Transverse colon (tissue), 4 donors: Measurements from ENCODE around the gene ZNF462. TPM values are rescaled to one million over a fixed set of nuclear protein-coding genes. Genes with fewer than 3 reads are reported as not detected.
"Not testable (repeated sequence)": the region's sequence is repeated elsewhere in the genome, so short reads cannot be mapped to it uniquely, and the experiment has no call there.

Source experiments
- DNase-seq: peaks from one replicate; pipeline ENCODE4 v3.0.0-alpha.2; 2019
- H3K27ac ChIP-seq, 4 donors: fragments of 200-600 bp; sonication (generic); 2 replicates each; pipeline ENCODE4 v1.5.1; 2016 to 2018; ENCODE audit warnings: inconsistent platforms in 4 of 4
- H3K27me3 ChIP-seq: fragments of 200-600 bp; sonication (generic); 2 replicates; pipeline ENCODE4 v1.5.1; 2017; ENCODE audit warnings: inconsistent platforms
- H3K36me3 ChIP-seq, 4 donors: fragments of 200-600 bp; sonication (generic); 2 replicates each; pipeline ENCODE4 v1.5.1; 2017 to 2019; ENCODE audit warnings: inconsistent platforms in 4 of 4
- H3K4me1 ChIP-seq, 4 donors: fragments of 200-600 bp; sonication (generic); 2 replicates each; pipeline ENCODE4 v1.5.1; 2017 to 2020; ENCODE audit warnings: inconsistent platforms in 4 of 4
- H3K4me3 ChIP-seq, 4 donors: fragments of 200-600 bp; sonication (generic); 1 replicate in 1 of 4; 2 replicates in 3 of 4; pipeline versions ENCODE4 v1.5.1 to v1.6.1; 2017 to 2019; ENCODE audit warnings: inconsistent platforms in 4 of 4
- H3K9me3 ChIP-seq, 2 donors: fragments of 200-600 bp; sonication (generic); 2 replicates each; pipeline ENCODE4 v1.5.1; 2017 to 2019; ENCODE audit warnings: inconsistent platforms in 2 of 2
- EP300 ChIP-seq: sonication (generic); formaldehyde crosslinking; IDR thresholded peaks from one replicate; pipeline ENCODE4 v1.6.1; 2017; ENCODE audit warnings: antibody characterized with exemption, low read depth
- POLR2A ChIP-seq: fragments of 450-650 bp; IDR thresholded peaks from one replicate; pipeline ENCODE4 v1.6.1; 2016; ENCODE audit warnings: antibody characterized with exemption, mild to moderate bottlenecking, moderate library complexity
- POLR2AphosphoS5 ChIP-seq, 3 donors: sonication (generic); formaldehyde crosslinking; IDR thresholded peaks; one replicate each; pipeline ENCODE4 v1.6.1; 2016; ENCODE audit warnings: antibody characterized with exemption in 3 of 3
- WGBS, 2 donors: methylation state at CpG; one replicate each; pipeline ENCODE4 v1.1.5; 2018; ENCODE audit warnings: low coverage in 1 of 2; 5-methylcytosine and 5-hydroxymethylcytosine counted together
- in situ Hi-C, 4 donors: fragments of 200-750 bp; cut with MboI; loops; one replicate each; pipeline versions ENCODE4 v1.15.0 to v1.15.1; 2017; ENCODE audit warnings: low sequenced_read_pairs in 3 of 4, low pct_ligation_motif_present in 1 of 4, low pct_unique_long_range_greater_than_20kb in 1 of 4
- intact Hi-C: fragments of 100-400 bp; cut with DNase I; formaldehyde crosslinking; loops from one replicate; pipeline ENCODE4 v1.15.1; 2023; ENCODE audit warnings: low total_unique reads
- total RNA-seq, 4 donors: library from RNA; depleted of rRNA; stranded (reverse); fragments of >200 nt; gene quantifications; one replicate each; pipeline ENCODE4 v1.1.0, GENCODE V29; 2016
- TF ChIP-seq, protein P1 (sequence below), 5 experiments: fragments of 200-600 bp in 3 of 5; fragments of 450-650 bp in 2 of 5; sonication (generic) in 3 of 5; IDR thresholded peaks; 1 replicate in 2 of 5; 2 replicates in 3 of 5; pipeline ENCODE4 v1.5.1; 2016 to 2017; ENCODE audit warnings: antibody characterized with exemption in 5 of 5, inconsistent platforms in 3 of 5, mild to moderate bottlenecking in 2 of 5, moderate library complexity in 1 of 5

Gene ZNF462
- total RNA-seq, 4 donors from 2014 or later: 17.5 to 28.7 (median 22.9) TPM

DNA sequence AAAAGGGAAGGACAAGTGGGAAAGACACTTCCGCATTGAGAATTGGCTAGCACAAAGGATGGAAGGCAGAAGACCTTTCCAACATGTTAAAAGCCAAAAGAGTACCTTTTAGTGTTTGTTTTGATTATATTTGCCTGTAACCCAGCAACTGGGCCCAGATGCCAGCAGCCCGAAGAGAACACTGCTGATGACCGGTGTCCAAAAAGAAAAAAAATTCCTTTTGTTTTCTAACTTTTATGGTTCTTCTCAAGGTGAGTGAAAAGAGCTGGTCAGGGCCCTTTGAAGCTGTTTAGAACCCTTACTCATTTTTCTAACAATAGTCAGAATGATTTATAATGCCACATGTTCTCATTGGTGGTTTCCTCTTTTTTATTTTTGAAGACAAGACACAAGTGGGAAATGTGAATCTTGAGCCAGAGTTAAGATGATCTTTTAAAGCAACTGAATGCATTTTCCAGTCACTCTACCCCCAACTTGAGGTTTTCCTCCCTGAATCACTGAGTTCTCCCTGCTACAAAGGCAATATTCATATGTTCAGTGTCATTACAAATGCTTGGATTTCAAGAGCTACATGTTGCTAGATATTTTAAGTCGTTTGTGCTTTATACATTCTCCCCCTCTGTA lies 32.3 kb upstream of the ZNF462 start:
- Histone ChIP-seq H3K9me3 (no peaks in the 10 kb centered on the region), H3K4me1 (peaks cover 0 to 16% (median 10%) of the 10 kb centered on the region in 4 donors), H3K27me3 (no peaks in the 10 kb centered on the region), H3K4me3 (no peak overlapping the region), H3K36me3 (no peaks in the 10 kb centered on the region), H3K27ac (peak overlapping the region; percentile 60 to 72 (median 64))
- intact Hi-C loops: no loop called here
- DNase-seq: peak; percentile 11
- in situ Hi-C loops: no loop called here
- WGBS, 2 donors: 29 to 39% methylated on average over 4 of the region's 4 CpGs
- TF ChIP-seq EP300 (no peak), POLR2AphosphoS5 (IDR thresholded peaks at IDR 0.05) (peak in 1 of 3 donors; percentile 6)

DNA sequence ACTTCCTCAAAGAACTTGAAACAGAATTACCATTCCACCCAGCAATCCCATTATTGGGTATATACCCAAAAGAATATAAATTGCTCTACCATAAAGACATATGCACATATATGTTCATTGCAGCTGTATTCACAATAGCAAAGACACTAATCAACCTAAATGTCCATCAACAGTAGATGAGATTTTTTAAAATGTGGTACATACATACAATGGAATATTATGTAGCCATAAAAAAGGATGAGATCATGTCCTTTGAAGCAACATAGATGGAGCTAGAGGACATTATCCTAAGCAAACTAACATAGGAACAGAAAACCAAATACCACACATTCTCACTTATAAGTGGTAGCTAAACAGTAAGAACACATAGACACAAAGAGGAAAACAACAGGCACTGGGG lies 28.1 kb upstream of the ZNF462 start:
- H3K36me3 ChIP-seq: no peaks in the 10 kb centered on the region
- H3K9me3 ChIP-seq: no peaks in the 10 kb centered on the region
- no peaks in the 10 kb centered on the region for H3K27me3 ChIP-seq
- H3K27ac ChIP-seq: no peak overlapping the region
- no peak overlapping the region for H3K4me3 ChIP-seq
- DNase-seq: no peak
- no peak for TF ChIP-seq EP300
- peaks cover 0 to 11% (median 8%) of the 10 kb centered on the region in 4 donors for H3K4me1 ChIP-seq
- in situ Hi-C loops (no loop called here), intact Hi-C loops (no loop called here)

DNA sequence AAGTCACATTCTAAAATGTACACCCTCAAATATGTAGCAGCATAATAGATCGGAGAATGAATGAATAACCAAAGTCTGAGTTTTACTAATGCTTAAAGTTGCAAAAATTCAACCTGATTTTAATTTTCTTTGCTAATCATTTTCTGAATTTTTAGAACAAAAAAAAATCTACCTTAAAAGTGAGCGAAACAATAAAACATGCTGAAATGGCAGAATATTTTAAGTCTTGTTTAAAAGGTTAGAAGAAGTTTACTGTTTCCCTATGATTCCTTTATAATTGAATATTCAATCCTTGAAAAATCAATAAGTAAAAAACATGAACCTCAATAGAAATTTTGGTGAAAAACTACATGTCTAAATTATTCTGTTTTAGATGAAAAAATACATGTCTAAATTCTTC lies 27.1 kb upstream of the ZNF462 start:
- Histone ChIP-seq H3K27me3 (no peaks in the 10 kb centered on the region), H3K36me3 (no peaks in the 10 kb centered on the region), H3K4me3 (no peak overlapping the region), H3K27ac (no peak overlapping the region), H3K4me1 (peaks cover 0 to 2% (median under 1%) of the 10 kb centered on the region in 4 donors), H3K9me3 (no peaks in the 10 kb centered on the region)
- TF ChIP-seq, protein P1, sequence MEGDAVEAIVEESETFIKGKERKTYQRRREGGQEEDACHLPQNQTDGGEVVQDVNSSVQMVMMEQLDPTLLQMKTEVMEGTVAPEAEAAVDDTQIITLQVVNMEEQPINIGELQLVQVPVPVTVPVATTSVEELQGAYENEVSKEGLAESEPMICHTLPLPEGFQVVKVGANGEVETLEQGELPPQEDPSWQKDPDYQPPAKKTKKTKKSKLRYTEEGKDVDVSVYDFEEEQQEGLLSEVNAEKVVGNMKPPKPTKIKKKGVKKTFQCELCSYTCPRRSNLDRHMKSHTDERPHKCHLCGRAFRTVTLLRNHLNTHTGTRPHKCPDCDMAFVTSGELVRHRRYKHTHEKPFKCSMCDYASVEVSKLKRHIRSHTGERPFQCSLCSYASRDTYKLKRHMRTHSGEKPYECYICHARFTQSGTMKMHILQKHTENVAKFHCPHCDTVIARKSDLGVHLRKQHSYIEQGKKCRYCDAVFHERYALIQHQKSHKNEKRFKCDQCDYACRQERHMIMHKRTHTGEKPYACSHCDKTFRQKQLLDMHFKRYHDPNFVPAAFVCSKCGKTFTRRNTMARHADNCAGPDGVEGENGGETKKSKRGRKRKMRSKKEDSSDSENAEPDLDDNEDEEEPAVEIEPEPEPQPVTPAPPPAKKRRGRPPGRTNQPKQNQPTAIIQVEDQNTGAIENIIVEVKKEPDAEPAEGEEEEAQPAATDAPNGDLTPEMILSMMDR (IDR thresholded peaks at IDR 0.05): no peak
- no peak for TF ChIP-seq POLR2A
- TF ChIP-seq EP300: no peak
- no peak for DNase-seq
- intact Hi-C loops (no loop called here), in situ Hi-C loops (no loop called here)
- WGBS, 2 donors: 92 to 94% methylated on average over 2 of the region's 2 CpGs

DNA sequence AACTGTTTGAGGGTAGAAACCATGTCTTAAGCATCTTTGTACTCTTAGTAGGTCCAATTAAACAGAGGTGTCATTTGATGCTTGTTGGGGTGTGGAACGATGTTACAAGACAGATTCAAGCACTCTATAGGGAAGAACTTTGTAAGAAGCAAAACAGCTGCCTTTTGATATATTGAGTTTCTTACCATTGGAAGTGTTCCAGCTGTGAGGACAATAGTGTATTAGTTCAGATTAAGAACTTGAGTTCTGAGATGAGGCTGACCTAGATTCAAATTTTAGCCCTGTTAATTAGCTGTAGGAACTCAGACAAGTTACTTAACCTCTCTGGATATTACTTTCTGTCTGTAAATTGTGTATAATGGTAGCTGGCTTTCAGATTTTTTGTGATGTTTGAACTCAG lies 19.6 kb upstream of the ZNF462 start:
- Histone ChIP-seq H3K27me3 (no peaks in the 10 kb centered on the region), H3K4me1 (peaks cover 0 to 13% (median 0%) of the 10 kb centered on the region in 4 donors), H3K4me3 (no peak overlapping the region), H3K27ac (no peak overlapping the region), H3K9me3 (no peaks in the 10 kb centered on the region), H3K36me3 (no peaks in the 10 kb centered on the region)
- TF ChIP-seq, protein P1 (IDR thresholded peaks at IDR 0.05): no peak
- intact Hi-C loops (no loop called here), in situ Hi-C loops (no loop called here)
- no peak for DNase-seq
- WGBS, 2 donors: 14 to 32% methylated on average over 1 of the region's 1 CpG

DNA sequence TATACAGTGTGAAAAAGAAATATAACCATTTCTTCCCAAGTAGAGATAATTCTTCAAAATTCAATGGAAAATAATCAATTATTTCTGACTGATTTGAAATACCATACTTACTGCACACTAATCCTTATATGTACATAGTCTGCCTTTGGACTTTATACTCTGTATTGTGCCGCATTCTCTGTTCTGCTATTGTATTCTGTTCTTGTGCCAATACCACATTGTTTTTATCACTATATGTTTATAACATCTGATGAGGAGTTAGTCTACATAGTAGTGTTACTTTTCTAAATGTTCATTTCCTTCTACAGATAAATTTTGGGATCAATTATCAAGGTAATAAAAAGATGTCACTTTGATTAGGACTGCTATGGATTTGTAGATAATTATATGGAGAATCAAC lies 16.7 kb upstream of the ZNF462 start:
- 53 to 61% methylated on average over 1 of the region's 1 CpG for WGBS, 2 donors

DNA sequence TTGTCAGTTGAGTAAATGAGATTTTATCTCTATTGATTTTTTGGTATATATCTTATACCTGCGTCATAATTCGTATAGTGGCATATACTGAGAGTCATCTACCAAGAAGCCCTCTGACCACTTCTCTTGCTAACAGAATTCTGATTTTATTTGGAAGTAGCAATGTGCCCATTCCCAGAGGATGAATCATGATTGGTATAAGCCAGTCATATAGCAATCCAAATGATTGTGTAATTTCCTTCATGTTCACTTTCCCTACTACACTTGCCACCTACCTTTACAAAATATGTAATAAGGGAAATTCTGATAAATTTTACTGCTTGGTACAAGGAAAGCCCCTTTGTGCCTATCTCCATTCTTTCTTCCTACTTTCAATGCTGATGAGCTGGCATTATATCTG lies 16.1 kb upstream of the ZNF462 start:
- intact Hi-C loops: no loop called here
- no peaks in the 10 kb centered on the region for H3K36me3 ChIP-seq
- H3K4me3 ChIP-seq: no peak overlapping the region
- no peaks in the 10 kb centered on the region for H3K27me3 ChIP-seq
- H3K9me3 ChIP-seq: no peaks in the 10 kb centered on the region
- no peak for DNase-seq
- no peak overlapping the region for H3K27ac ChIP-seq
- 56 to 67% methylated on average over 2 of the region's 2 CpGs for WGBS, 2 donors
- in situ Hi-C loops: no loop called here
- H3K4me1 ChIP-seq: peaks cover 0 to 13% (median 0%) of the 10 kb centered on the region in 4 donors
- TF ChIP-seq EP300 (no peak), POLR2AphosphoS5 (IDR thresholded peaks at IDR 0.05) (no peak), POLR2A (no peak)
- TF ChIP-seq, protein P1 (IDR thresholded peaks at IDR 0.05): no peak

More for the DNA sequence above, 16.7 kb upstream of the ZNF462 start:
- TF ChIP-seq EP300: no peak
- TF ChIP-seq POLR2AphosphoS5 (IDR thresholded peaks at IDR 0.05): peak in 1 of 3 donors; percentile 27
- DNase-seq: no peak
- Histone ChIP-seq H3K36me3 (no peaks in the 10 kb centered on the region), H3K4me1 (peaks cover 0 to 13% (median 0%) of the 10 kb centered on the region in 4 donors), H3K9me3 (no peaks in the 10 kb centered on the region), H3K27ac (peak overlapping the region in 2 of 4 donors; percentile 16 to 23), H3K27me3 (no peaks in the 10 kb centered on the region), H3K4me3 (no peak overlapping the region)
- in situ Hi-C loops: no loop called here
- intact Hi-C loops: no loop called here

DNA sequence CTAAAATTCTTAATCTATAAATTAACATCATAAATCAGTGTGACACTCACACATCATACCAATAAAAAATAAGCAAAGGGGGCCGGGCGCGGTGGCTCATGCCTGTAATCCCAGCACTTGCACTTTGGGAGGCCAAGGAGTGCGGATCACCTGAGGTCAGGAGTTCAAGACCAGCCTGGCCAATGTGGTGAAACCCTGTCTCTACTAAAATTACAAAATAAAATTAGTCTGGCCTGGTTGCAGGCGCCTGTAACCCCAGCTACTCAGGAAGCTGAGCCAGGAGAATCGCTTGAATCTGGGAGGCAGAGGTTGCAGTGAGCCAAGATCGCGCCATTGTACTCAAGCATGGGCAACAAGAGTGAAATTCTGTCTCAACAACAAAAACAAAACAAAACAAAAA lies 11.3 kb upstream of the ZNF462 start:
- H3K36me3 ChIP-seq, H3K27ac ChIP-seq, H3K9me3 ChIP-seq, DNase-seq, H3K4me3 ChIP-seq, intact Hi-C loops, H3K4me1 ChIP-seq, H3K27me3 ChIP-seq: not testable (repeated sequence)
- in situ Hi-C loops: loop anchor here in 1 of 4 donors (25.0 kb wide), 1 partner anchor 311 kb away; no protein-coding TSS in a partner anchor
- 92 to 95% methylated on average over 4 to 8 of the region's 8 CpGs for WGBS, 2 donors
